HFF-Myc (cell line): ENCODE measurements around the gene BNIP3.

Experiments
- DNase-seq: peaks from one replicate; pipeline ENCODE4 v3.0.0-alpha.2; 2011; ENCODE audit warnings: low read depth; ENCODE audit errors: extremely low read depth
- H3K4me3 ChIP-seq: replicated peaks from 2 replicates; pipeline ENCODE4 v1.5.1; 2011; ENCODE audit warnings: low read depth, mild to moderate bottlenecking, control low read depth, low read length
- CTCF ChIP-seq: IDR thresholded peaks from 2 replicates; pipeline ENCODE4 v1.5.1; 2012; ENCODE audit warnings: mild to moderate bottlenecking, low read depth, low read length, control low read depth; ENCODE audit errors: missing control alignments

BNIP3 gene

GRCh38 chr10:131978851-131979250 is 2.9 kb downstream of the BNIP3 start:
- no peak for DNase-seq
- TF ChIP-seq CTCF: no peak
- no peak overlapping the region for H3K4me3 ChIP-seq

GRCh38 chr10:131978366-131978765 is 3.4 kb downstream of the BNIP3 start:
- no peak for TF ChIP-seq CTCF
- DNase-seq: no peak
- H3K4me3 ChIP-seq: no peak overlapping the region

- DNase-seq: no peak
- TF ChIP-seq CTCF: no peak
- no peak overlapping the region for H3K4me3 ChIP-seq
These were observed 4.2 kb downstream of the BNIP3 start for GRCh38 chr10:131977323-131978096.

- H3K4me3 ChIP-seq: no peak overlapping the region
- DNase-seq: no peak
- no peak for TF ChIP-seq CTCF
These were observed 5.9 kb downstream of the BNIP3 start for GRCh38 chr10:131975796-131976195.

GRCh38 chr10:131975003-131975402 is 6.7 kb downstream of the BNIP3 start:
- H3K4me3 ChIP-seq: no peak overlapping the region
- no peak for DNase-seq
- TF ChIP-seq CTCF: no peak

GRCh38 chr10:131974034-131974817 is 7.5 kb downstream of the BNIP3 start:
- DNase-seq: no peak
- no peak overlapping the region for H3K4me3 ChIP-seq
- no peak for TF ChIP-seq CTCF
